GM12873 (cell line): ENCODE measurements around the gene MYO9B.

Experiments
- CTCF ChIP-seq: IDR thresholded peaks from 2 replicates; pipeline ENCODE4 v1.5.1; 2012; ENCODE audit warnings: low read depth, mild to moderate bottlenecking, moderate library complexity, low read length, control low read depth; ENCODE audit not compliant: insufficient read depth; ENCODE audit errors: missing control alignments

Gene MYO9B

GRCh38 chr19:17171874-17172273 is 96.3 kb downstream of the MYO9B start:
- TF ChIP-seq CTCF: no peak

GRCh38 chr19:17172624-17173345 is 97.2 kb downstream of the MYO9B start:
- TF ChIP-seq CTCF: no peak

DNA sequence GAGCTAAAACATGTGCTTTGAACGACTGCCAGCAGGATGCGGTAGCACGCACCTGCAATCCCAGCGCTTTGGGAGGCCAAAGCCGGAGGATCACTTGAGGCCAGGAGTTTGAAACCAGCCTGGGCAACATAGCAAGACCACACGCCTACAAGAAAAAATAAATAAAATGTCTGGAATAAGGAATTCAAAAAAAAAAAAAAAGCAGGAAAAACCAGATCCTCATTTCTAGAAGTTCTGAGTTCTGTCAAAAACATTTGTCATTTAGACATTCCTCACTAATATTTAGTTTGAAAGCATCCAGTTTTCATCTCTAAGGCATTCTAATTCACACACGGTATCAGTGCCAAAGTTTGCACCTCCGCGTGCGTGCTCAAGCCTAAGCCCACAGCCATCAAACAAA is 102.7 kb downstream of the MYO9B start:
- no peak for TF ChIP-seq CTCF

DNA sequence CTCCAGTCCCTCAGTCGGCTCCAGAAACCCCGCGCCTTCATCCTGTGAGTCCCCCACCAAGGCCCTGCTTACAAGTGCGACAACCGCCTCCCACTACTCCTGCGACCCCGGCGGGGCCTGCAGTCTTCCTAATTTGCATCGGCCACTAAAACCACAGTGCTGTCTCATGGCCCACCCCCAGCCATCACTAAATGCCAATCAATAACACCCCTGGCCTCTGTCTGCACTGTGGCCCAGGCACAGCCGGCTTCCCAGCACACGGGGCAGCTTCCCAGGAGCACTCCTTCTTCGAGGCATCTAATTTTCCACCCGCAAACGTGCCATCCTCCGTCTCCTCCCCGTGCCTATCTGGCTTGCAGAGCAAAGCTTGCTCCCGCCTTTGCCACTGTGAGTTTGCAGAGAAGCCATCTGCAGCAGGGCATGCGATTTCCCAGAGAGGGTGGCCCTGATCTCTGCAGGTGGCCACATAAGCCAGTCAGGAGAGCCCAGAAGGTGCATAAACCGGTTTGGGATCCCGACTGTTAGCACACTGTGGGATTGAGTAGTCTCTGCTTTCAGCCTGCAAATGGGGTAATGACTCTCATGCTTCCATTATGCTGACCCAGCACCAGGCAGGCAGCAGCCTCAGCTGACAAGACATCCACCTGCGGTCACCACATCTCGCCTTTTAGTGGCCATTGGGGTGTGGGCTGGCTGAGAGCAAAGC is 105.6 kb downstream of the MYO9B start:
- TF ChIP-seq CTCF: no peak

DNA sequence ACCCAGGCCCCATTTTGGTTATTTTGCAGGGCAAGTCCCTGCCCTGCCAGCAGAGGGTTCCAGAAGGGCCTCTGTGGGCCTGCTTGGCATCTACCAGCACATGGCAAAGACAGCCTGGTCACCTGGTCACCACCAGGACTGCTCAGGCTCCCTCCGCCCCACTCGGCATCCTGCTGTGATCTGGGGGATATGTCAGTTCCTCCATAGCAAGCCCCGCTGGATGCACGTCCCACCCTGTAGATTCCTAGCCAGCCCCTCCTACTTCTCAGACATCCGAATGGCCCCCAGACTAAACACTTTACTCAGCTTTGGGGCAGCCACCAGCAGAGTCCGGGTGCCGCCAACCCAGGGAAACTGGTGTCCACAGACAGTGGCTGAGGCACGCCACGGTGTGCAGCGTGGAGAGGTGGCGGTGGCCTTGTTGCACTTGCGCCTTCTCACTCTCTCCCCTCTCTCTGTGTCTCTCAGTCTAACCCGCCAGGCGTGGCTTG is 107.7 kb downstream of the MYO9B start:
- TF ChIP-seq CTCF: peak; percentile 51

- no peak for TF ChIP-seq CTCF
Measured at GRCh38 chr19:17183858-17184321, 108.3 kb downstream of the MYO9B start.

GRCh38 chr19:17184371-17184841 is 108.8 kb downstream of the MYO9B start:
- TF ChIP-seq CTCF: no peak
